NCI-H1694 (cell line): Measurements from ENCODE around the gene ATG10.

Experiments used
- DNase-seq: peaks from one replicate; lab custom pipeline; 2025; lab: John Stamatoyannopoulos, UW

The ATG10 gene

DNA sequence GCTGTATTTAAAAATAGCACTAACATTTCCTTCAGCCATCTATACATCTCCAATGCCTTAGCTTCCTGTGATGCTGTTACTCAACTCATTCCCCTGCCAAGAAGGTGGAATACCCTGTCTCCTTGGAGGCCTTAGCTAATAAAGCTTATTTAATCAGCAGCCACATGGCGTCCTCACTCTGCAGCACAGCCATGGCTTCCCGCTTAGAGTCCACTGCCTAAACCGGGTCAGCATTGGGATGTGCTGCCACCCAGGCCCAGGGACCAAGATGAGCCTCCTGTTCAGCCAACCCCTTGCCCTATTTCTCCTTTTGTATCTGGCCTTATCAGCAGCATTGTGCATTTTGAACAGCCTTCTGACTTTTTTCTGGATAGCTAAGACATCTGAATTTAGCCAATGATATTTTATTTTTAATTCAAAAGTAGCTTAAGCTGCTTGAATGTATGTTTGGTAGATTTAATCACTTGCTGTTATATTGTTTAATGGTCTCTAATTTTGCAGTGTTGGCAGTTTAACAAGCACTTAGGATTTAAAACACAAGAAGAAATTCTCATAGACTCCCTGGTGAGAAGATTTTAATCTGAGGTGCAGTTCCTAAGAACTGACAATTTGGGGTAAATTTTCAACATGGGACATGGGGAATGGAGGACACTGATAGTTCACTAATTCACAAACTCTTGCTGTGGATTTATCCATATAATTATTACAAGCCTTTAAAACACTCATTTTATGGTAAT is 193.3 kb downstream of the ATG10 start:
- DNase-seq: peak; percentile 41

GRCh38 chr5:82165740-82166530 is 194.1 kb downstream of the ATG10 start:
- DNase-seq: peak; percentile 85

DNA sequence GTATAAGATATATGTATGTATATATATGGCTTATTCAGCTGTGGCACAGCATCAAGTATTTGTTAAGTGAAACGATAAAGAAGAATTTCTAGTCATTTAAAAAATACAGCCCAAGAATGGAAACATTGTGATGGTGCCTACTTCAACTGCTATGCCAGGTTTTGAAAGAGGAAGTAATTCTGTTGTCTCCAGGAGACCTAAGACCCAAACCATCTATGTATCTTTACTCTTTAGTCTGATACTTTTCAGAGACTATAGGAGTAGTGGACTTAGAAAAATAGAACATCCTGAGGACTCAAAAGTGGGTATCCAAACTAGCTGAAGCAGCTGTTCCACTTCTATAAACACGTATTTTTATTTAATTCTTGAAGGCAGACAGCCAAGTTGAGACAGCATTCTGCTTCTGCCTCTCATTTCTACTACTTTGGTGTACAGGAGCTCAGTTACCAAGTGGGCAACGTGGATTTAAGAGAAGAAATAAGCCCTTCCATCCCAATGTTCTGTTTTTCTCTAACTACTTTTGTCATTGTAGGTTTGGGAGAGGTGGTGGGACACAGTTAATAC is 195.6 kb downstream of the ATG10 start:
- no peak for DNase-seq

DNA sequence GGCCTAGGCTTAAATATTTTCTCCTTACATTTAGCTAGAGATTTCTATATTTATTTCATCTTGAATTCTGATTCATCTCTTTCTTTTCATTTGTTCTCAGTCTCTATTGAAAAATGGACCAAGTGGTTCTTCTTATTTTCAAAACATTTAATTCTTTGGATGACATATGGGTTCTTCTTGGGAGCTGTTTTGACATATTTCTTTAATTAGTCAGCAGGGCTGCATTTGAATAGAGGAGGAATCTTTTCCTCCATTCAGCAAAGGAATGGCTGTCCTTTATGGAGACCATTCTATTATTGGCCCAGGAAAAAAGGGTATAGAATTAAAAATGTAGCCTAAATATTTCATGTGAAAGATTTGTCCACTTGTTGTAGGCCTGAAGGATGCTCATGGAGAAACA is 196.5 kb downstream of the ATG10 start:
- no peak for DNase-seq

GRCh38 chr5:82169892-82170291 is 198.1 kb downstream of the ATG10 start:
- no peak for DNase-seq

DNA sequence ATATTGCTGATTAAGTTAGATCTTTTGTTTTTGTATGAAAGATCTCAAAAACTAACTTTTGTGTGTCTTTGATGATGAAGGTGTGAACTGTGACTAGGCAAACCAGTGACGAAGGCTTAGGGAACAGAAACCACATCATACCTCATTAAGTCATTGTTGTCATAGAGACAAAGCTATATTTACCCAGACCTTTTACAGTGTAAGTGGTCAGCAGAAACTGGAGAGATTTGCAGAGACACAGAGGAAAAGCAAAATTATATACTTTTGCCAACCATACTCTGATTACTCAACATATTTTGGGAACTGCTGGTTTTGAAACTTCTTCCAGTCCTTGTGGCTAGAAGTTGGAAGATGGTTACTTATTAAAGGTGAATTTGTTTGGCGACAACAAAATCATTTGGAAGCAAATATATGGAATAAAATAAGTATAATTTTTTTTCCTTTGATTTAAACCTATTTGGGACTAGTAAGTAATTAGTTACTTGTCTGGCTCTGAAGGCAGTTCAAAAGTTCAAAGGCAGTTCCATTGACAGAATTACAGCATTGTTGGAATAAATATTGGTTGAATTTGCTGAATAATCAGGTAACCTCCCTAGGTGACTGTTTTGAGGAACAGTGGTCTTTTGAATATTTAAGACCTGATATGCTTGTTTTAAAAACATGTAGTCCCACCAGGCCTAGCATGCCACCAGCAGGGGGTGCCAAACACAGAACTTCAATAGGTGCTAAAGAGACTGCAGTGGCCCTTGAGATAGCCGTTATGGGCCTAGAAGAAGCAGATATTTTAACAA is 202.5 kb downstream of the ATG10 start:
- peak; percentile 55 for DNase-seq

DNA sequence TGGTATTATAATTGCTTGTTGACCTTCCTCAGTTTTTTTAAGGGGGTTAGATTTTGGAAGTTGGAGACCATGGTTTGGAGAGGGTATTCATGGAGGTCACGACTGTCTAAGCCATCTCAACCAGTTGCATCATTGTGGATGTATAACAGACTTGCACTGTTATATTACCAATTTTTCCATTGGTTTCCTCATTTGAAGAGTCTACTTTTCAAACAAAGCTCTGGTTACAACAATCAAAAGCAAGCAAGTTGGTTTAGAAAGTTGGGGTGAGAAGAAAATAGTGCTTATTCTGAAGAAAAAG is 203.0 kb downstream of the ATG10 start:
- no peak for DNase-seq

DNA sequence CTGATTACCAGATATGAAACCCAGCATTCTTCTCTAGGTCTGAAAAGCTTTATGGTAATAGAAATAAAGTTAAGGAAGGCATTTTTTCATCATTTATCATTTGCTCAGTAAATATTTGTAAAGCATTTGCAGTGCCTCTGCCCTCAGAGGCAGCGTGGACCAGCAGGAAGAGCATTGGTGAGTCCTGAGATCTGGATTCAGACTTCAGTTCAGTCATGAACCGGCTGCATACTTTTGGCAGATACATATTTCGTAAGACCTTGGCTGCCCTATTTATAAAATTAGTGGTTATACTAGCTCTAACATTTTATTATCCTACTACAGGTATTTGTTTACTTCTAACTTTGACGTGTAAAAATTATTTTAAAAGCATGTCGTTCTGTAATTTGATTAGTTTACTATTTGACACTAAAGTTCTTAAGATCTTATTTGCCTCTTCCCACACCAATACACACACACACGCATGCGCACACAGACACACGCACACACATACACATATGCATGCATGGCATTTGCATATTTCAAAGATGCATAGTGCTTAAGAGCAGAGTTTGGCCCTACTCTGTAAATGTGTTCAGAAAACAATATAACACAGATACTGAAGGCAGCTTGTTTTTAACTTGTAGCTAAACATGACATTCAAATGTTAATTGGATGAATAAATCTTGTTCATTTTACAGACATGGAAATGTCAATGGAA is 204.4 kb downstream of the ATG10 start:
- no peak for DNase-seq

- DNase-seq: no peak
Observed at GRCh38 chr5:82178378-82178777, 206.6 kb downstream of the ATG10 start.

GRCh38 chr5:82182662-82183061 is 210.8 kb downstream of the ATG10 start:
- no peak for DNase-seq

DNA sequence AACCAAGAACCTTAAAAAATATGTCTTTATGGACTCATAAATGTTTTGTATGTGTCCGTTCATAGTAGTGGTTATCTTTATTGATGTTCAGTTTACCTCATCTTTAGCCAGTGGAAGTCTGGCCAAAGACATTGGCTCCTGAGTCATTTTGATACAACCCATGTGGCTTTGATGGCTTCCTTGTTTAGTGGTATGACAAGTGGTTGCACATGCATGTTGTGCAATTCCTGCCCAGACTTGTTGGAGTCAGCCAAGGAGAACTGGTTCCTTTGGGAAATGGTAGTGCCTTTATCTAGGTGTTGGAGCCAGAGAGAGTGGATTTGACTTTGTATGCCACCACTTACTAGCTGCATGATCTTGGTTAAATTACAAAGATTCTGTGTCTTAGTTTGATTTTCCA is 212.0 kb downstream of the ATG10 start:
- DNase-seq: no peak

DNA sequence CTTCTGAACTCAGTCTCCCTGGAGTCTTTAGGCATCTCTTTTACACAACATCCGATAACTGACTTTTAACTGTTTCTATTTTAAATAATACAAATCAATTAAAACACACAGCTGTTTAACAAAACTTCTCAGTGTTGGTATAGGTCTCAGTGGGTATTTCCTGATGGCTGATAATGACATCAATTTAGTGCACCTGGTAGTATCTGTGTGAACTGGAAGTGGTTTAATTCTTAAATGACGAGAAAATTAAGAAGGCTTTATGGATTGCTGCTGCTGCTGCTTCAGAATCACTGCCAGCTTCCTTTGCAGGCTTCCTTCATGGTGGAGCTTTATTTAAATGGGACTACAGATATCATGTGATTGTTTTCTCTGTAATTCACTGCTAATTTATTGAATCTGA is 214.0 kb downstream of the ATG10 start:
- DNase-seq: no peak

- no peak for DNase-seq
Observed at GRCh38 chr5:82197550-82197949, 225.7 kb downstream of the ATG10 start.

DNA sequence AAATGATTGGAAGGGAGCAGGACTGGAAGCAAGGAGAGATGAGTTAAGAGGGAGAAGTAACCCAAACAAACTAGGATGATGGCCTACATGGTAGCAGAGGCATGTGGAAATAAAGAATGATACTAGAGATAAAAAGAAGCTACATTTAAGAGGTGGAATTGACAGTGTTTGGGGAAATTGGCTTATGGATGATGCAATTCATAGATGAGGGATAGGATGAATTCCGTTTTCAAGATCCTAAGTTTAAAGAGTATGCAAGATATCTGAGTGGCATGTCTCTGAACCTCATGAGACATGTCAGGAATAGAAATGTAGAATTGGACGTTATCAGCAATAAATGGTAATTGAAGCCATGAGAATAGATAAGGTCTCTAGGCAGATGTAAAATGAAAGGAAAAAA is 232.7 kb downstream of the ATG10 start:
- no peak for DNase-seq

DNA sequence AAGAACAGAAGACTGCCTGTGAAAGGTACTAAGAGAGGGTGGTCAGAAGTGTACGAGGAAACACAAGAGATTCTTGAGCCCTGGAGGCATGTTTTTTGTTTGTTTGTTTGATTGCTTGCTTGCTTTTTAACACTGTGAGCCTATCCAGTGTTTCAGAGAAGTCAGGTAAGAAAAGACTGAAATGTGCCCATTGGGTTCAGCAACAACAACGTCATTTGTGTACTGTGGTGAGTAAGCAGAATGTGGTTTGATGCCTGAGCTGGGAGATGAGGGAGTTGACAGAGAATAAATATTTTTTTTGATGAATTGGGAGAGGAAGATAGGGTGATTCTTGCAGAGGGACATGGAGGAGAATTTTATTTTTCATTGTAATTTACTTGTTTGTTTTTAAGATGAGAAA is 233.2 kb downstream of the ATG10 start:
- DNase-seq: no peak

DNA sequence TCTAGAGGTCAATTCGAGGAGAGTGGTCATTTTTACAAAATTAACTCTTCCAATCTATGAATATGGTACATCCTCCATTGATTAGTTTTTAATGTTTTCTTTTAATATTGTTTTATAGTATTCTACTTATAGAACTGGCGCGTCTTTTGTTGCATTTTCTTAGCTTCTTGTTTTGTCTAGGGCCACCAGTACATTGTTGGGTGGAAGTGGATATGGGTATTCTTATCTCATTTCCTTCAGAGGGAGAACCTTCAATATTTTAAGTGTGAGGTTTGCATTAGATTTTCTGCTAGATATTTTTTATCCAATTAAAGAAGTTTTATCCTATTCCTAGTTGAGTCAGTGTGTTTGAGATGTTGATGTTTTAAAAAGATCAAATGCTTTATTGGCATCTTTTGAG is 236.5 kb downstream of the ATG10 start:
- DNase-seq: no peak

GRCh38 chr5:82211855-82212572 is 240.2 kb downstream of the ATG10 start:
- DNase-seq: no peak

GRCh38 chr5:82217917-82218316 is 246.1 kb downstream of the ATG10 start:
- no peak for DNase-seq

DNA sequence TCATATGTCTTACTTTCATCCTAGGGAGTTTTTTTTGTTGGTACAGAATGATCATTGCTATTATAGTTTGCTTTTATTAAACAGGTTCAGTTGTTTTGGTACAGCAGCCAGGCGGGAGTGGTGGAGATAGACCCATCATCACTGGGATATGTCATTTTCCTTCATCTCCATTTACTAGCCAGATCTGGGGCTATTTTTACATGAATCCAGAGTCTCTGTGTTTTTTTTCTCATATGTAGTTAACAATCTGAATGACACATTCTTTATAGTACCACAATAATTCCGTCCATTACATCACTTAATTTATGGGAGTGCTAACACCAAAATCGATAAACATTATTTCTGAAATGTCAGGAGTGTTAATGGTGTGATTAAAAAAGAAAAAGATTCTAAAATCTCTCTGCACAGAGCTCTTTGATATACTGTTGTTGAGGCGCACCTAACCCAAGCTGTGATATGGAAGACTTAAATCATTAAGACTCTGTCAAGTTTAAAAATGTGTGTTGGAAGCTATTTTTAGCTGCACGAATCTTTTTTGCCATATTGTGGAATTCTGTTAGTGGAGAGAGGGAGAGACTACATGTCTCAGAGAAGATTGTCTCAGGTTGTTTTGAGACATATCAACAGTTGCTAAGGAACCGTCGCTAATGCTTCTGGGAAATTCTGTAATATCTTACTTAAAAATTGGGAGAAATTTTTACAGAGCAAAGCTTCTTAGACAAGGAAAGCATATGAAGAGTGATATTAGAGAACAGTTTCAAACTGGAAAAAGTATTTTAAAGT is 246.7 kb downstream of the ATG10 start:
- no peak for DNase-seq

GRCh38 chr5:82221020-82221419 is 249.2 kb downstream of the ATG10 start:
- DNase-seq: no peak
